HepG2 (cell line): ENCODE results near the gene MRPS7. TPM values are rescaled to one million over a fixed set of nuclear protein-coding genes. Genes with fewer than 3 reads are reported as not detected.

Experiments
- CCAR2 ChIP-seq: fragments of 200-400 bp; formaldehyde crosslinking; optimal IDR thresholded peaks from 2 replicates; pipeline ENCODE3; 2018; ENCODE audit warnings: low read depth, mild to moderate bottlenecking, low read length, moderate library complexity
- FOXA1 ChIP-seq, 2 experiments: fragments of 450-650 bp in 1 of 2; sonication (generic) in 1 of 2; formaldehyde crosslinking in 1 of 2; IDR thresholded peaks; 2 replicates each; pipeline versions ENCODE4 v1.4.0 to v1.6.1; 2016 to 2020; ENCODE audit warnings: missing genetic modification reagents in 1 of 2
- NCOR1 ChIP-seq: fragments of 200-600 bp; sonication (generic); IDR thresholded peaks from 2 replicates; pipeline ENCODE4 v1.7.0; 2017; ENCODE audit warnings: antibody characterized with exemption, low read length, borderline replicate concordance
- NONO ChIP-seq, 2 experiments: fragments of 450-650 bp in 1 of 2; sonication (generic) in 1 of 2; formaldehyde crosslinking in 1 of 2; IDR thresholded peaks in 1 of 2; conservative IDR thresholded peaks in 1 of 2; 2 replicates each; pipeline versions ENCODE4 v1.6.1 to v1.8.0; 2017 to 2022; ENCODE audit warnings: mild to moderate bottlenecking in 1 of 2, missing genetic modification reagents in 1 of 2, moderate library complexity in 1 of 2
- SYNCRIP ChIP-seq: fragments of 200-400 bp; formaldehyde crosslinking; IDR thresholded peaks from 2 replicates; pipeline ENCODE4 v1.6.1; 2018; ENCODE audit warnings: mild to moderate bottlenecking, low read depth, low read length; ENCODE audit not compliant: insufficient read depth
- ZFP1 ChIP-seq: IDR thresholded peaks from 2 replicates; pipeline ENCODE4 v1.6.1; 2016
- ZNF235 ChIP-seq: sonication (generic); formaldehyde crosslinking; IDR thresholded peaks from 2 replicates; pipeline ENCODE4 v1.8.1; 2023; ENCODE audit warnings: mild to moderate bottlenecking, missing genetic modification reagents, borderline replicate concordance
- ZNF260 ChIP-seq: sonication (generic); formaldehyde crosslinking; IDR thresholded peaks from 2 replicates; pipeline ENCODE4 v1.4.0; 2020; ENCODE audit warnings: missing genetic modification reagents, low read depth, mild to moderate bottlenecking, borderline replicate concordance
- ZNF788 ChIP-seq: sonication (generic); formaldehyde crosslinking; IDR thresholded peaks from 2 replicates; pipeline ENCODE4 v1.5.0; 2020; ENCODE audit warnings: mild to moderate bottlenecking, missing genetic modification reagents, borderline replicate concordance
- polyA plus RNA-seq, 8 experiments: library from polyadenylated mRNA; depleted of rRNA in 3 of 8; stranded (reverse) in 7 of 8; unstranded in 1 of 8; fragments of >200 nt; fragmentation: Illumina TruSeq in 4 of 8; extraction: Trizol in 4 of 8; gene quantifications; 2 replicates each; pipeline versions ENCODE4 v1.2.1 to v1.2.3, GENCODE V29; 2011 to 2016; ENCODE audit warnings: low read depth in 4 of 8, missing spikeins in 1 of 8, mixed read lengths in 1 of 8; ENCODE audit not compliant: insufficient read depth in 1 of 8
- total RNA-seq, 5 experiments: library from RNA; depleted of rRNA; stranded (reverse); fragments of >200 nt; fragmentation: Illumina TruSeq; extraction: Trizol; gene quantifications; 2 replicates each; pipeline ENCODE4 v1.2.3, GENCODE V29; 2016; ENCODE audit warnings: low read depth in 1 of 5
- TF ChIP-seq, protein P1 (sequence below): sonication (generic); IDR thresholded peaks from 2 replicates; pipeline ENCODE4 v1.6.1; 2016; ENCODE audit warnings: low read depth, borderline replicate concordance
- TF ChIP-seq, protein P2 (sequence below): sonication (generic); formaldehyde crosslinking; IDR thresholded peaks from 2 replicates; pipeline ENCODE4 v1.5.0; 2020; ENCODE audit warnings: mild to moderate bottlenecking, missing genetic modification reagents
- TF ChIP-seq, protein P3 (sequence below): sonication (generic); formaldehyde crosslinking; IDR thresholded peaks from 2 replicates; pipeline ENCODE4 v1.5.0; 2020; ENCODE audit warnings: missing genetic modification reagents
- TF ChIP-seq, protein P4 (sequence below): sonication (generic); formaldehyde crosslinking; IDR thresholded peaks from 2 replicates; pipeline ENCODE4 v1.9.0; 2021; ENCODE audit warnings: mild to moderate bottlenecking, missing genetic modification reagents
- TF ChIP-seq, protein P5 (sequence below): IDR thresholded peaks from 2 replicates; pipeline ENCODE4 v1.6.1; 2016; ENCODE audit warnings: low read depth, borderline replicate concordance

MRPS7 gene
- total and polyA plus RNA-seq, 2 of the 13 experiments (the other 11 are each of a cell fraction or from before 2014, with no cell fraction given) = 97.0 to 162 TPM

DNA sequence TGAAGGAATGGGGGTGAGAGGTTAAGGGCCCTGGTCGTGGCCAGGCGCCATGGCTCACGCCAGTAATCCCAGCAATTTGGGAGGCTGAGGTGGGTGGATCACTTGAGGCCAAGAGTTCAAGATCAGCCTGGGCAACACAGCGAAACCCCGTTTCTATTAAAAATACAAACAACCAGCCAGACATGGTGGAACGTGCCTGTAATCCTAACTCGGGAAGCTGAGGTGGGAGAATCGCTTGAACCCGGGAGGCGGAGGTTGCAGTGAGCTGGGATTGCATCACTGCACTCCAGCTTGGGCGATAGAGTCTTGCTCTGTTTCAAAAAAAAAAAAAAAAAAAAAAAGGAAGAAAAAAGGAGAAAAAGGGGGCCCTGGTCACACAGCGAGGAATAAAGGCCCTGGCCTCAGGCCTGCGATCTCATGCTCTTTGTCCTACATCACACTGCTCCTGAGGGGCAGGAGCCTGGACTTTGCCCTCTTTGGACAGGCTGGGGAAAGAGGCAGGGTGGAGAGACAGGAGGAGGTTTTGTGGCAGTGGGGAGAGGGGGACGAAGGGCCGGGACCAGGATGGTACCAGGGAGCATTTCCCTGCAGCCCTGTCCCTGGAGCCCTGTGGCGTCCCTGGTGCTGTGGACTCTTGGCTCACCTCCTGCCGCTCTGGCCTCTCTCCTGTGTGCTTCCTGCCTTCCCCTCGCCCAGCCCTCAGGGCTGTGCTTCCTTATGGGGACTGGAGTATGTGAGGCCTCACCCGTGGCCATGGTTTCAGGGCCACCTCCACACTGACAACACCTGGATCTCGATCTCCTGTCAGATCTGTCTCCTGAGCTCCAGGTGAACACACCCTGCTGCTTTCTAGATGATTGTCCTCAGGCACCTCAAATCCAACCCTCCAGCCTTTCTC is 47.3 kb downstream of the MRPS7 start (continued):
- TF ChIP-seq NONO (IDR thresholded peaks at IDR 0.05) (no peak), NONO (CRISPR knock-in tag; conservative IDR thresholded peaks at IDR 0.05) (peak; percentile 92), CCAR2 (no peak), ZNF260 (0 out of 2 replicates have a peak, but pooled peaks have one; percentile 14), ZFP1 (CRISPR knock-in tag) (no peak; the same call in 1 of the 2 replicates), ZNF788 (peak; percentile 92; the same call in 1 of the 2 replicates), NCOR1 (0 out of 2 replicates have a peak, but pooled peaks have one; percentile 89), FOXA1 (IDR thresholded peaks at IDR 0.05) (no peak), FOXA1 (CRISPR knock-in tag; IDR thresholded peaks at IDR 0.05) (peak; percentile 33; the same call in 1 of the 2 replicates), ZNF235 (CRISPR knock-in tag) (0 out of 2 replicates have a peak, but pooled peaks have one; percentile 72), SYNCRIP (no peak)
- TF ChIP-seq, protein P1, sequence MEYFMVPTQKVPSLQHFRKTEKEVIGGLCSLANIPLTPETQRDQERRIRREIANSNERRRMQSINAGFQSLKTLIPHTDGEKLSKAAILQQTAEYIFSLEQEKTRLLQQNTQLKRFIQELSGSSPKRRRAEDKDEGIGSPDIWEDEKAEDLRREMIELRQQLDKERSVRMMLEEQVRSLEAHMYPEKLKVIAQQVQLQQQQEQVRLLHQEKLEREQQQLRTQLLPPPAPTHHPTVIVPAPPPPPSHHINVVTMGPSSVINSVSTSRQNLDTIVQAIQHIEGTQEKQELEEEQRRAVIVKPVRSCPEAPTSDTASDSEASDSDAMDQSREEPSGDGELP = peak; percentile 38; the same call in 1 of the 2 replicates
- TF ChIP-seq, protein P2, sequence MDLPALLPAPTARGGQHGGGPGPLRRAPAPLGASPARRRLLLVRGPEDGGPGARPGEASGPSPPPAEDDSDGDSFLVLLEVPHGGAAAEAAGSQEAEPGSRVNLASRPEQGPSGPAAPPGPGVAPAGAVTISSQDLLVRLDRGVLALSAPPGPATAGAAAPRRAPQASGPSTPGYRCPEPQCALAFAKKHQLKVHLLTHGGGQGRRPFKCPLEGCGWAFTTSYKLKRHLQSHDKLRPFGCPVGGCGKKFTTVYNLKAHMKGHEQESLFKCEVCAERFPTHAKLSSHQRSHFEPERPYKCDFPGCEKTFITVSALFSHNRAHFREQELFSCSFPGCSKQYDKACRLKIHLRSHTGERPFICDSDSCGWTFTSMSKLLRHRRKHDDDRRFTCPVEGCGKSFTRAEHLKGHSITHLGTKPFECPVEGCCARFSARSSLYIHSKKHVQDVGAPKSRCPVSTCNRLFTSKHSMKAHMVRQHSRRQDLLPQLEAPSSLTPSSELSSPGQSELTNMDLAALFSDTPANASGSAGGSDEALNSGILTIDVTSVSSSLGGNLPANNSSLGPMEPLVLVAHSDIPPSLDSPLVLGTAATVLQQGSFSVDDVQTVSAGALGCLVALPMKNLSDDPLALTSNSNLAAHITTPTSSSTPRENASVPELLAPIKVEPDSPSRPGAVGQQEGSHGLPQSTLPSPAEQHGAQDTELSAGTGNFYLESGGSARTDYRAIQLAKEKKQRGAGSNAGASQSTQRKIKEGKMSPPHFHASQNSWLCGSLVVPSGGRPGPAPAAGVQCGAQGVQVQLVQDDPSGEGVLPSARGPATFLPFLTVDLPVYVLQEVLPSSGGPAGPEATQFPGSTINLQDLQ (CRISPR knock-in tag) = peak; percentile 50; the same call in 1 of the 2 replicates
- TF ChIP-seq, protein P3, sequence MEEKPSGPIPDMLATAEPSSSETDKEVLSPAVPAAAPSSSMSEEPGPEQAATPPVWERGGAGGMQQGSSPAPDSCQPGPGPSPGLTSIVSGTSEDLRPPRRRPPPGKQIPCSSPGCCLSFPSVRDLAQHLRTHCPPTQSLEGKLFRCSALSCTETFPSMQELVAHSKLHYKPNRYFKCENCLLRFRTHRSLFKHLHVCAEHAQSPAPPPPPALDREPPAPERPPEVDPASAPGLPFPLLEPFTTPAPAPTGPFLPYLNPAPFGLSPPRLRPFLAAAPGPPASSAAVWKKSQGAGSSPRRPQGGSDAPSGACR (CRISPR knock-in tag) = peak; percentile 90
- TF ChIP-seq, protein P4, sequence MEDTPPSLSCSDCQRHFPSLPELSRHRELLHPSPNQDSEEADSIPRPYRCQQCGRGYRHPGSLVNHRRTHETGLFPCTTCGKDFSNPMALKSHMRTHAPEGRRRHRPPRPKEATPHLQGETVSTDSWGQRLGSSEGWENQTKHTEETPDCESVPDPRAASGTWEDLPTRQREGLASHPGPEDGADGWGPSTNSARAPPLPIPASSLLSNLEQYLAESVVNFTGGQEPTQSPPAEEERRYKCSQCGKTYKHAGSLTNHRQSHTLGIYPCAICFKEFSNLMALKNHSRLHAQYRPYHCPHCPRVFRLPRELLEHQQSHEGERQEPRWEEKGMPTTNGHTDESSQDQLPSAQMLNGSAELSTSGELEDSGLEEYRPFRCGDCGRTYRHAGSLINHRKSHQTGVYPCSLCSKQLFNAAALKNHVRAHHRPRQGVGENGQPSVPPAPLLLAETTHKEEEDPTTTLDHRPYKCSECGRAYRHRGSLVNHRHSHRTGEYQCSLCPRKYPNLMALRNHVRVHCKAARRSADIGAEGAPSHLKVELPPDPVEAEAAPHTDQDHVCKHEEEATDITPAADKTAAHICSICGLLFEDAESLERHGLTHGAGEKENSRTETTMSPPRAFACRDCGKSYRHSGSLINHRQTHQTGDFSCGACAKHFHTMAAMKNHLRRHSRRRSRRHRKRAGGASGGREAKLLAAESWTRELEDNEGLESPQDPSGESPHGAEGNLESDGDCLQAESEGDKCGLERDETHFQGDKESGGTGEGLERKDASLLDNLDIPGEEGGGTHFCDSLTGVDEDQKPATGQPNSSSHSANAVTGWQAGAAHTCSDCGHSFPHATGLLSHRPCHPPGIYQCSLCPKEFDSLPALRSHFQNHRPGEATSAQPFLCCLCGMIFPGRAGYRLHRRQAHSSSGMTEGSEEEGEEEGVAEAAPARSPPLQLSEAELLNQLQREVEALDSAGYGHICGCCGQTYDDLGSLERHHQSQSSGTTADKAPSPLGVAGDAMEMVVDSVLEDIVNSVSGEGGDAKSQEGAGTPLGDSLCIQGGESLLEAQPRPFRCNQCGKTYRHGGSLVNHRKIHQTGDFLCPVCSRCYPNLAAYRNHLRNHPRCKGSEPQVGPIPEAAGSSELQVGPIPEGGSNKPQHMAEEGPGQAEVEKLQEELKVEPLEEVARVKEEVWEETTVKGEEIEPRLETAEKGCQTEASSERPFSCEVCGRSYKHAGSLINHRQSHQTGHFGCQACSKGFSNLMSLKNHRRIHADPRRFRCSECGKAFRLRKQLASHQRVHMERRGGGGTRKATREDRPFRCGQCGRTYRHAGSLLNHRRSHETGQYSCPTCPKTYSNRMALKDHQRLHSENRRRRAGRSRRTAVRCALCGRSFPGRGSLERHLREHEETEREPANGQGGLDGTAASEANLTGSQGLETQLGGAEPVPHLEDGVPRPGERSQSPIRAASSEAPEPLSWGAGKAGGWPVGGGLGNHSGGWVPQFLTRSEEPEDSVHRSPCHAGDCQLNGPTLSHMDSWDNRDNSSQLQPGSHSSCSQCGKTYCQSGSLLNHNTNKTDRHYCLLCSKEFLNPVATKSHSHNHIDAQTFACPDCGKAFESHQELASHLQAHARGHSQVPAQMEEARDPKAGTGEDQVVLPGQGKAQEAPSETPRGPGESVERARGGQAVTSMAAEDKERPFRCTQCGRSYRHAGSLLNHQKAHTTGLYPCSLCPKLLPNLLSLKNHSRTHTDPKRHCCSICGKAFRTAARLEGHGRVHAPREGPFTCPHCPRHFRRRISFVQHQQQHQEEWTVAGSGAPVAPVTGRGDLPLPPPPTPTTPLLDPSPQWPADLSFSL (CRISPR knock-in tag) = no peak
- TF ChIP-seq, protein P5, sequence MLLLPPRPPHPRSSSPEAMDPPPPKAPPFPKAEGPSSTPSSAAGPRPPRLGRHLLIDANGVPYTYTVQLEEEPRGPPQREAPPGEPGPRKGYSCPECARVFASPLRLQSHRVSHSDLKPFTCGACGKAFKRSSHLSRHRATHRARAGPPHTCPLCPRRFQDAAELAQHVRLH (CRISPR knock-in tag) = peak; percentile 94
